Testis (tissue), 2 donors: ENCODE data around the gene MFSD12.

Experiments
- POLR2A ChIP-seq: fragments of 450-650 bp; IDR thresholded peaks from one replicate; pipeline ENCODE4 v1.6.1; 2017; ENCODE audit warnings: antibody characterized with exemption, mild to moderate bottlenecking, moderate library complexity
- TF ChIP-seq, protein P1 (sequence below), 3 experiments: fragments of 450-650 bp in 2 of 3; fragments of 200-600 bp in 1 of 3; sonication (generic) in 1 of 3; IDR thresholded peaks; one replicate each; pipeline ENCODE4 v1.5.1; 2016 to 2019; ENCODE audit warnings: antibody characterized with exemption in 3 of 3, mild to moderate bottlenecking in 2 of 3, moderate library complexity in 1 of 3

DNA sequence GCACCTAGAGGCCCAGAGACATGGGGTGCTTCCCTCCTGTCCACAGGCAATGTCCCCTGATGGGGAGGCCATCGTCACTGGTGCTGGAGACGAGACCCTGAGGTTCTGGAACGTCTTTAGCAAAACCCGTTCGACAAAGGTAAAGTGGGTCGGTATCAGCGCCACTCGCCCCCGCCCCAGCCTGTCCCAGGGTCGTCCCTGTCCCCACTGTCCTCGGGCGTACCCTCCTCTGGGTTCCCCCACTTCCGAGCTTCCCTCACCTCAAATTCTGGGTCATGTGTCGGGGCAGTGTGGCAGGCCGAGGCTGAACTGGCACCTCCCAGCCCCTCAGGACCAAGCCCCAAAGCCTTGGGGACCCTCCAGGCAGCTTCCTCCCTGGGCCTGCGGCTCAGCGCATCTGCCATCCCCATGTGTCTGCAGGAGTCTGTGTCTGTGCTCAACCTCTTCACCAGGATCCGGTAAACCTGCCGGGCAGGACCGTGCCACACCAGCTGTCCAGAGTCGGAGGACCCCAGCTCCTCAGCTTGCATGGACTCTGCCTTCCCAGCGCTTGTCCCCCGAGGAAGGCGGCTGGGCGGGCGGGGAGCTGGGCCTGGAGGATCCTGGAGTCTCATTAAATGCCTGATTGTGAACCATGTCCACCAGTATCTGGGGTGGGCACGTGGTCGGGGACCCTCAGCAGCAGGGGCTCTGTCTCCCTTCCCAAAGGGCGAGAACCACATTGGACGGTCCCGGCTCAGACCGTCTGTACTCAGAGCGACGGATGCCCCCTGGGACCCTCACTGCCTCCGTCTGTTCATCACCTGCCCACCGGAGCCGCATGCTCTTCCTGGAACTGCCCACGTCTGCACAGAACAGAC lies 22.8 kb downstream of the MFSD12 start:
- TF ChIP-seq, protein P1, sequence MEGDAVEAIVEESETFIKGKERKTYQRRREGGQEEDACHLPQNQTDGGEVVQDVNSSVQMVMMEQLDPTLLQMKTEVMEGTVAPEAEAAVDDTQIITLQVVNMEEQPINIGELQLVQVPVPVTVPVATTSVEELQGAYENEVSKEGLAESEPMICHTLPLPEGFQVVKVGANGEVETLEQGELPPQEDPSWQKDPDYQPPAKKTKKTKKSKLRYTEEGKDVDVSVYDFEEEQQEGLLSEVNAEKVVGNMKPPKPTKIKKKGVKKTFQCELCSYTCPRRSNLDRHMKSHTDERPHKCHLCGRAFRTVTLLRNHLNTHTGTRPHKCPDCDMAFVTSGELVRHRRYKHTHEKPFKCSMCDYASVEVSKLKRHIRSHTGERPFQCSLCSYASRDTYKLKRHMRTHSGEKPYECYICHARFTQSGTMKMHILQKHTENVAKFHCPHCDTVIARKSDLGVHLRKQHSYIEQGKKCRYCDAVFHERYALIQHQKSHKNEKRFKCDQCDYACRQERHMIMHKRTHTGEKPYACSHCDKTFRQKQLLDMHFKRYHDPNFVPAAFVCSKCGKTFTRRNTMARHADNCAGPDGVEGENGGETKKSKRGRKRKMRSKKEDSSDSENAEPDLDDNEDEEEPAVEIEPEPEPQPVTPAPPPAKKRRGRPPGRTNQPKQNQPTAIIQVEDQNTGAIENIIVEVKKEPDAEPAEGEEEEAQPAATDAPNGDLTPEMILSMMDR (IDR thresholded peaks at IDR 0.05) = no peak
- no peak for TF ChIP-seq POLR2A
